SK-N-SH (cell line): Measurements from ENCODE around the gene CD300E. TPM values are rescaled to one million over a fixed set of nuclear protein-coding genes. Genes with fewer than 3 reads are reported as not detected.

Experiments
- CTCF ChIA-PET: fragments of 300-600, 350-600 bp; formaldehyde crosslinking; extraction: SDS; loops from one replicate; lab custom pipeline; 2021; lab: Yijun Ruan, JAX
- POLR2A ChIA-PET: fragments of 350-600 bp; sonication (Branson Sonifier 250); formaldehyde crosslinking; extraction: SDS; loops from one replicate; lab custom pipeline; 2020; ENCODE audit warnings: antibody characterized with exemption, inconsistent platforms; lab: Yijun Ruan, JAX
- DNase-seq: peaks from one replicate; pipeline ENCODE4 v3.0.0; 2012
- H2AFZ ChIP-seq: fragments of 200-600 bp; sonication (generic); 2 replicates; pipeline ENCODE4 v1.8.1; 2016; ENCODE audit warnings: antibody characterized with exemption, mild to moderate bottlenecking, low read depth
- H3F3A ChIP-seq: fragments of 200-600 bp; sonication (generic); replicated peaks from 2 replicates; pipeline ENCODE3; 2016; ENCODE audit warnings: antibody characterized with exemption, mild to moderate bottlenecking; ENCODE audit not compliant: insufficient read depth
- H3K27ac ChIP-seq, 2 experiments: fragments of 200-500 bp in 1 of 2; fragments of 200-600 bp in 1 of 2; sonication (Bioruptor generic) in 1 of 2; sonication (generic), shearing (Covaris generic) in 1 of 2; 2 replicates each; pipeline versions ENCODE4 v1.5.1 to v1.6.1; 2014 to 2016; ENCODE audit warnings: low read depth in 2 of 2, inconsistent platforms in 1 of 2, low read length in 1 of 2, mild to moderate bottlenecking in 1 of 2, mixed read lengths in 1 of 2
- H3K27me3 ChIP-seq: fragments of 200-600 bp; sonication (generic), shearing (Covaris generic); 2 replicates; pipeline ENCODE4 v1.6.1; 2016; ENCODE audit warnings: mixed run types; ENCODE audit not compliant: insufficient read depth
- H3K36me3 ChIP-seq, 2 experiments: fragments of 200-500 bp in 1 of 2; fragments of 200-600 bp in 1 of 2; sonication (Bioruptor generic) in 1 of 2; sonication (generic) in 1 of 2; replicated peaks in 1 of 2; 2 replicates each; pipeline versions ENCODE3 to v1.5.1; 2014 to 2016; ENCODE audit warnings: low read length in 1 of 2, mild to moderate bottlenecking in 1 of 2; ENCODE audit not compliant: insufficient read depth in 2 of 2, control insufficient read depth in 1 of 2
- H3K4me1 ChIP-seq, 2 experiments: fragments of 200-500 bp in 1 of 2; fragments of 200-600 bp in 1 of 2; sonication (Bioruptor generic) in 1 of 2; sonication (generic), shearing (Covaris generic) in 1 of 2; 2 replicates each; pipeline versions ENCODE4 v1.5.1 to v1.6.1; 2014 to 2016; ENCODE audit warnings: low read depth in 1 of 2, low read length in 1 of 2, mixed run types in 1 of 2; ENCODE audit not compliant: insufficient read depth in 2 of 2, control insufficient read depth in 1 of 2
- H3K4me2 ChIP-seq: fragments of 200-600 bp; sonication (generic), shearing (Covaris generic); 2 replicates; pipeline ENCODE4 v1.6.1; 2017; ENCODE audit warnings: mixed run types
- H3K4me3 ChIP-seq, 2 experiments: fragments of 200-500 bp in 1 of 2; fragments of 200-600 bp in 1 of 2; sonication (Bioruptor generic) in 1 of 2; sonication (generic), shearing (Covaris generic) in 1 of 2; 2 replicates each; pipeline versions ENCODE4 v1.5.1 to v1.8.1; 2014 to 2016; ENCODE audit warnings: low read depth in 2 of 2, inconsistent platforms in 1 of 2, low read length in 1 of 2, mild to moderate bottlenecking in 1 of 2, mixed read lengths in 1 of 2, moderate library complexity in 1 of 2
- H3K79me2 ChIP-seq: fragments of 200-600 bp; sonication (generic); 2 replicates; pipeline ENCODE4 v1.8.1; 2017; ENCODE audit warnings: mild to moderate bottlenecking; ENCODE audit not compliant: insufficient read depth
- H3K9ac ChIP-seq: fragments of 200-600 bp; sonication (generic); 2 replicates; pipeline ENCODE4 v1.6.1; 2017; ENCODE audit warnings: mixed run types
- H3K9me2 ChIP-seq: fragments of 200-600 bp; sonication (generic); 2 replicates; pipeline ENCODE4 v1.6.1; 2017; ENCODE audit warnings: mixed run types
- H3K9me3 ChIP-seq: fragments of 200-600 bp; sonication (generic); 2 replicates; pipeline ENCODE4 v1.6.1; 2017; ENCODE audit warnings: mixed run types, mild to moderate bottlenecking, moderate library complexity
- H4K20me1 ChIP-seq: fragments of 200-600 bp; sonication (generic); 2 replicates; pipeline ENCODE4 v1.6.1; 2017; ENCODE audit warnings: mild to moderate bottlenecking, mixed run types; ENCODE audit not compliant: insufficient read depth
- ELF1 ChIP-seq: IDR thresholded peaks from 2 replicates; pipeline ENCODE4 v1.4.0; 2012
- EP300 ChIP-seq, 2 experiments: IDR thresholded peaks; 2 replicates each; pipeline versions ENCODE4 v1.4.0 to v1.6.1; 2012; ENCODE audit warnings: borderline replicate concordance in 1 of 2, low read depth in 1 of 2, low read length in 1 of 2
- EZH2phosphoT487 ChIP-seq: fragments of 200-600 bp; sonication (generic); IDR thresholded peaks from 2 replicates; pipeline ENCODE4 v1.6.1; 2017; ENCODE audit warnings: low read depth, mixed run types, mild to moderate bottlenecking, antibody characterized with exemption, moderate library complexity, borderline replicate concordance
- FOSL2 ChIP-seq: IDR thresholded peaks from 2 replicates; pipeline ENCODE4 v1.4.0; 2012; ENCODE audit warnings: low read depth, mild to moderate bottlenecking, moderate library complexity, borderline replicate concordance
- FOXJ3 ChIP-seq: sonication (generic); formaldehyde crosslinking; IDR thresholded peaks from 2 replicates; pipeline ENCODE4 v1.5.1; 2020; ENCODE audit warnings: mild to moderate bottlenecking, missing genetic modification reagents
- GATA2 ChIP-seq: sonication (generic); formaldehyde crosslinking; IDR thresholded peaks from 2 replicates; pipeline ENCODE4 v1.5.0; 2020; ENCODE audit warnings: mild to moderate bottlenecking, missing genetic modification reagents
- IRF3 ChIP-seq: fragments of 150-350 bp; IDR thresholded peaks from 2 replicates; pipeline ENCODE4 v1.6.1; 2016; ENCODE audit warnings: mild to moderate bottlenecking, low read depth, low read length
- MXI1 ChIP-seq: IDR thresholded peaks from 2 replicates; pipeline ENCODE4 v1.6.1; 2012; ENCODE audit warnings: mild to moderate bottlenecking, low read depth, low read length, improper control_type of control experiment
- RCOR1 ChIP-seq: fragments of 150-350 bp; IDR thresholded peaks from 2 replicates; pipeline ENCODE4 v1.6.1; 2017; ENCODE audit warnings: antibody characterized with exemption, low read length
- REST ChIP-seq: IDR thresholded peaks from 2 replicates; pipeline ENCODE4 v1.6.1; 2012; ENCODE audit warnings: mild to moderate bottlenecking, low read depth, low read length, moderate library complexity
- RXRA ChIP-seq: IDR thresholded peaks from 2 replicates; pipeline ENCODE4 v1.4.0; 2012; ENCODE audit warnings: low read depth, mild to moderate bottlenecking, borderline replicate concordance
- SIN3A ChIP-seq: IDR thresholded peaks from 2 replicates; pipeline ENCODE4 v1.6.1; 2012; ENCODE audit warnings: low read depth, mild to moderate bottlenecking, low read length, moderate library complexity, borderline replicate concordance
- TAF1 ChIP-seq: IDR thresholded peaks from 2 replicates; pipeline ENCODE4 v1.6.1; 2012; ENCODE audit warnings: low read depth, mild to moderate bottlenecking, low read length, moderate library complexity, borderline replicate concordance
- TCF12 ChIP-seq: IDR thresholded peaks from 2 replicates; pipeline ENCODE4 v1.4.0; 2012
- TEAD4 ChIP-seq: IDR thresholded peaks from 2 replicates; pipeline ENCODE4 v1.4.0; 2012; ENCODE audit warnings: mild to moderate bottlenecking, borderline replicate concordance; ENCODE audit not compliant: insufficient read depth
- USF2 ChIP-seq: fragments of 150-350 bp; IDR thresholded peaks from 2 replicates; pipeline ENCODE4 v1.6.1; 2017; ENCODE audit warnings: antibody characterized with exemption, low read length, low read depth, borderline replicate concordance
- ZBTB33 ChIP-seq: IDR thresholded peaks from 2 replicates; pipeline ENCODE4 v1.4.0; 2012; ENCODE audit warnings: low read depth, borderline replicate concordance
- WGBS: methylation state at CpG from one replicate; pipeline ENCODE4 v1.1.6; 2017; ENCODE audit warnings: low lambda C conversion rate; 5-methylcytosine and 5-hydroxymethylcytosine counted together
- polyA plus RNA-seq, 3 experiments: library from polyadenylated mRNA; depleted of rRNA; stranded (reverse); fragments of >200 nt; gene quantifications; 2 replicates each; pipeline ENCODE4 v1.2.3, GENCODE V29; 2012

Gene CD300E
- polyA plus RNA-seq, 1 of the 3 experiments (the other 2 are of a cell fraction): not detected

- Histone ChIP-seq H3K4me2 (no peak overlapping the region), H3K27ac (no peak overlapping the region), H3K4me3 (no peak overlapping the region), H3K27me3 (no peaks in the 10 kb centered on the region), H3K79me2 (no peaks in the 10 kb centered on the region), H2AFZ (no peak overlapping the region), H3K9me3 (0 out of 2 replicates have a peak, but pooled peaks cover 3% of the 10 kb centered on the region), H3K4me1 (no peaks in the 10 kb centered on the region), H3K9ac (no peak overlapping the region), H4K20me1 (no peaks in the 10 kb centered on the region), H3F3A (no peaks in the 10 kb centered on the region), H3K9me2 (no peaks in the 10 kb centered on the region), H3K36me3 (no peaks in the 10 kb centered on the region)
- POLR2A ChIA-PET: no interaction called here
- no peak for DNase-seq
- 46% methylated on average over 10 of the region's 10 CpGs for WGBS
- CTCF ChIA-PET: interaction anchor here (1.4 to 2.2 kb wide), 2 partner anchors 16 to 155 kb away, joined by 6 read pairs; partner anchors contain the start of gene RAB37
- no peak for TF ChIP-seq IRF3
- TF ChIP-seq RCOR1: no peak
- no peak for TF ChIP-seq FOXJ3
- no peak for TF ChIP-seq EP300 (IDR thresholded peaks at IDR 0.05; ENCODE audit: borderline replicate concordance in 1 of 2, low read depth in 1 of 2, low read length in 1 of 2)
- TF ChIP-seq ELF1: no peak
- no peak for TF ChIP-seq REST
- TF ChIP-seq TCF12: no peak
- no peak for TF ChIP-seq EZH2phosphoT487
- TF ChIP-seq SIN3A: no peak
- no peak for TF ChIP-seq RXRA
- no peak for TF ChIP-seq GATA2 (CRISPR knock-in tag)
- TF ChIP-seq ZBTB33: no peak
- no peak for TF ChIP-seq FOSL2
- no peak for TF ChIP-seq TEAD4
- no peak for TF ChIP-seq TAF1
- TF ChIP-seq MXI1: no peak
- TF ChIP-seq USF2: no peak
Observed at GRCh38 chr17:74582633-74583032, 40.9 kb downstream of the CD300E start.
